ENCODE measurements around the gene CBLB.
A peak's percentile ranks its signal among the peaks of the same experiment; 100 is the strongest.

The CBLB gene

DNA sequence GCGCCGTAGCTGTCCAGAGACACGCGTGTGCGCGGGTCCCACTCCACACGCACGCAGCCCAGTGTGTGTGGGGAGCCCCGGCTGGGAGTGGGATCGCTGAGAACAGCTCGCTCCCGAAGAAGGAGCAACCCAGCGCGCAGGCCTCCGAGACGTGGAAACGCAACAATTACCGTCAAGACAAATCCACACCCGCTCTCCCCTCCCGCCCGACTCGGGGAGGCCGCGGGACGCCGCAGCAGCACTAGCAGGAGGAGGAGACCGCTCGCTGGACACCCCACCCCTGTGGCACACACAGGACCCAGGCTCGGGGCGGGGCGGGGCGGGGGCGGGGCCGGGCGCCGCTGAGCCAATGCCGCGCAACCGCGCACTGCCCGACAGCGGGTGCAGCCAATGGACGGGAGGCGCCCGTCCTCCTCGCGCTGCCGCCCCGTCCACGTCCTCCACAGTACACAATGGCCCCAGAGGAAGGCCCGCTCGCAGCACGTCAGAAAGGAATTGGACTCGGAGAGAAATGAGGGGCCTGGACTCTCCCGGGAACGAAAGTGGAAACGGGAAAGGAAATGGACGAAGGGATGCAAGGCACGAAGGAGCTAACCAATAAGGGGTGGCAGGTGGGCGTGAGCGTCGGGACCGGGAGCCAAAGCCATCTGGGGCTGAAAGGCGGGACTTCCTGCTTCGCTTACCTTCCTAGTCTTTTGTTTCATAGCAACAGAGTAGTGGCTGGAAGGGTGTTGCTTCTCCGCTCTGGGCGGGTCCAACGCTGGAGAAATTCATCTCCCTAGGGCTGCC is at the start of gene CBLB:
Gene CBLB (minus strand): TSS at position 271 of the 789 bp plus-strand sequence. CDS start 1,435 bp downstream, outside the sequence.
- DNase-seq: peak; percentile 97

DNA sequence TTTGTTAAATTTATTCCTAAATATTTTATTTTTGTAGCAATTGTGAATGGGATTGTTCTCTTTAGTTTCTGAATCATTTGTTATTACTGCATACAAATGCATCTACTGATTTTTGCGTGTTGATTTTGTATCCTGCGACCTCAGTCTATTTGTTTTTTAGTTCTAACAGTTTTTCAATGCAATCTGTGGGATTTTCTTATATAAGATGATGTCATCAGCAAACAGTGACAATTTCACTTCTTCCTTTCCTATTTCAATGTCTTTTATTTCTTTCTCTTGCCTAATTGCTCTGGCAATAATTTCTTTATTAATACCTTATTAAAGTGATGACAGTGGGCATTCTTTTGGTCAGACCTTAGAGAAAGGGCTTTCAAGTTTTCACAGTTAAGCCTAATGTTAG is 48.0 kb upstream of the CBLB start:
- no peak for DNase-seq

DNA sequence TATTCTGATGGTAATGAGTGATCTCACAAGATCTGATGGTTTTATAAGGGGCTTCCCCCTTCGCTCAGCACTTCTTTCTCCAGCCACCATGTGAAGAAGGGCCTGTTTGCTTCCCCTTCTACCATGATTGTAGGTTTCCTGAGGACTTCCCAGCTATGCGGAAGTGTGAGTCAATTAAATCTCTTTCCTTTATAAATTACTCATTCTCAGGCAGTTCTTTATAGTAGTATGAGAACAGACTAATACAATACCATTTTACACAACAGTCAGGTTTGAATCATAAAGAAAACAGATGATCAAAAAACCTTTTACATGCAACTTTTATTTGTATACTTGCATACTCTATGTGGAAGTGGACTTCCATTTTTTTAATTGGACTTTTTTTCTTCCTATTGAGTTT is 46.7 kb upstream of the CBLB start:
- DNase-seq: no peak

DNA sequence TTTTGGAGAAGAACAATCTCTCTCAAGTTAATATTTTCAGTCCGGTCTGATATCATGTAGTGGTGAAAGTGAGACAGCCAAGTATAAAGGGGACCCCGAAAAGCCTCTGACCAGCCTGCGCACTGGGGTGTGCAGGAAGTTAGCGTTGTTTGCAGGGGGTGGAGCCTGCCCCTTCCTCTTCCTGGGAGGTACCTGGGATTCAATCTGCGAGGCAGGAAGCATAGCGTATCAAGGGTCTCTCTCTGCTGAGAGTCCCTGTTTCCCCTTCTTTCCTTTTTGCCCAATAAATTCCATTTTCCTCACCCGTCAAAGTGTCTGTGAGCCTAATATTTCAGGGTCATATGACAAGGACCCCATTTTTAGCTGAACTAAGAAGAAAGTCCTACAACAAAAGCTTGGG is 44.8 kb upstream of the CBLB start:
- DNase-seq: no peak

DNA sequence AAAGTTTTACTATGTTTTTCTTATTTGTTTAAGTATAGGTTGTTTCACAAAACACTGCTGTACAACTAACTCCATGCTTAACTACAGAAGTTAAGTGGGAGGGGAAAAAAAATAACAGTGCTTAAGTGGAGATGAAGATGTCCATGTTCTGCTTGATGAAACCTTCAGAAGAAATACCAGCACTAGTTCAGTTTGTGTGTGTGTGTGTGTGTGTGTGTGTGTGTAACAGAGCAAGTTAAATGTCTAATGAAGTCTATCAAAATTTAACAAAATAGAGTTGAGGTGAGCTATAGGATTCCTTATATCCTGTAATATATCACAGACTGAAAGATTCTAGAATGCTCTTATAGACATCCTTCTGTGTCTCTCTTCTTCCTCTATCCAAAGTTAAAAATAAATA is 44.1 kb upstream of the CBLB start:
- DNase-seq: no peak

DNA sequence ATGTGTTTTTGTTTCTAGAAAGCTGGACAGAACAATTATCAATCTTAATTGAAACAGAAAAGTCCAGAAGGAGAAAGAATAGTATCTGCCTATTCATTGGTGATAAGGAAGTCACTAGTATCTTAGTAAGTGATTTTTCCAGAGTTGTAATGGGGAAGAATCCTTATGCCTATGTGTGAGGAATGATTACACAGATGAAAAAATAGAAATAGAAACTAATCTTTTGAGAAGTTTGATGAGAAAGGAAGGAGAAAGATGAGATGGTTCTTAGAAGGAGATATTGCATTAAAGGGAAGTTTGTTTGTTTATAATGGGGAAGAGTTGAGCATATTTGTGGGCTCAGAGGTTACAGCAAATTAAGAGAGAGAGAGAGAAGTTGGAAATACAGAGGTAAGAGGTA is 42.7 kb upstream of the CBLB start:
- DNase-seq: no peak

DNA sequence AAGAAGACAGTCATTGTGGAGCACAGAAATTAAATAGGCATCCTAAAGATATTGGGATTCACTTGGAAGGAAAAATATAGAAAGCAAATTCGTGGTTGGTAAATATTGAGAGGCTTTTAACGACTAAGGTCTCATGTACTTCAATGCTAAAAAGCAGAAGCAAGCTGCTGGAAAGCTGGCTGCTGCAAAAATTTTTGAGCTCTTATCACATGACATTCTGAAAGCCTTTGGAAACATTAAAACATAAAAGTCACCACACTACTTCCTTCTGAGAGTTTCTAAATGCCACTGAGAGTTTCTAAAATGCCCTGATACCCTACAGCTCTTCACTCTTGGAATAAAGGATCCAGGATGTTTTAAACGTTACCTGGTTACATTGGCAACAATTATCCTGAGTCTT is 39.0 kb upstream of the CBLB start:
- no peak for DNase-seq

DNA sequence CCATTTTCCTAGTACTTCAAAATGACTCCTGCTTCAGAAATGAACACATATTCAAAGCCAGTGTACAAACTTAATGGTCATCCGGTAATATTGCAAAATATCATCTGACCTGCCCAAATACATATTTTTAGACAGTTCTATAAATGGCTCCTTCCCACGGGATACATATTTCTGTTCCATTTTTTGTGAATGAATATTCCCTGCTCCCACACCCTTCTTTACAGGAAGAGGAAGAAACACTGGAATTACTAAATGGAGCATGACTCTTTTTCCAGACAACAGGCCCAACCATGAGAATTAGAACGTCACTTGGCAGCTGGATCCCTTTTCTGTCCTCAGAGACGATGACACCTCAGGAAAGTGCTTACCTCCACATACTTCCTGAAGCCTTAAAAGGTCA is 38.0 kb upstream of the CBLB start:
- DNase-seq: no peak

DNA sequence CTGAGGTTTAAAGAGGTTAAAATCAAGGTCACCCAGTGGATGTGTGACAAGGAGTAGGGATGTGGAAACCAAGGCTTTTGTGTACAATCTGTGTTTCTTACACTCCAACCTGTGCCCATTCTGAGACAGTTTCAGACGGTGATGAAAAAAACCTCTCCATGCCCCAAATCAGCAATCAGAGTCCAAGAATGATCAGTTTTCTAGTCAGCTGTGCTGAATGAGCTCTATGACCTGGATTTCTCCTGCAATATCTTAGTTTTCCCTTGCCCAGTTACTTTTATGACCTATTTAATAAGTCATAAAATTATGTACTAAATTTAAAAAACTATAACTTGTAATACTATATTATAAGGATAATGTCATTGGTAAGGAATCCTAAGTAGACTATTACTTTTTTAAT is 37.5 kb upstream of the CBLB start:
- no peak for DNase-seq

DNA sequence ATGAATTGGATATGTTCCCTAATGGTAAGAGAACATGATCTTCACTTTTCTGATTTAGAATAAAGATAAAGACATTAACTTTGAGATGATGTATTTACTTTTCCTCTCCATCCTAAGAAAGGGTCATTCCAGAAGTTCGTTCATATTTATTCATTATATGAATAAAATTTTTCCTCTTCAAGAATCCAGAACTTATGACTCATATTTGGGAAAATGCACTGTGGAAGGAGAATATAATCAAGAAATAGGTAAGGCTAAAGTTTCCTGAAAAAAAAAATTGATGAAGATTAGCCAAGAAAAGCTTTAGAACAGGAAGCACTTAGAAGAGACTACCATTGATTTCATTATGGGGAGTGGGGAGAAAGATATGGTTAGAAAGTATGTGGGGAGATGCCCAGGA is 36.5 kb upstream of the CBLB start:
- no peak for DNase-seq

DNA sequence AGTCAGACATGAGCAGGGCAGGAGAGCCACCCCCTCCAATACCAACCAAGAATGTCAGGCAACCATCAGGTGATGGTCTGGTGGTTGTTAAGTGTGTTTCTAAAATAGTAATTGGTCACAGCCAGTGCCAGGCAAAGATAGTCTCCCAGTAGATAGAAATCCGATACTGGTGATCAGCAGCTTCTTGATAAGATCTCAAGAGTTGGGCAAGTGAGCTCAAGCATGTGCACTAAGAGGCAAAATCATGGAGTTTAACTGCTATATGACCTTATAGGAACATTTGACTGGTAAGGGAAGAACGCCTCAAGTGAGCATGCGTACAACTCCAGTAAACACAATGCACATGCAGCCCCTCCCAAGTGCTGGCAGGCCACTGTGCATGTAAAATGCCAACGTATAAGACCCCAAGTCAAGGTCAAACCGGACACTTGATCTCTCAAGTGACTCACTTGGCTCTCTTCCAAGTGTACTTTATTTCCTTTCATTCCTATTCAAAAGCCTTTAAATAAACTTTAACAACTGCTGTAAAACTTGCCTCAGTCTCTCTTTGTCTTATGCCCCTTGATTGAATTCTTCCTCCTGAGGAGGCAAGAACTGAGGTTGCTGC is 36.0 kb upstream of the CBLB start:
- DNase-seq: no peak

DNA sequence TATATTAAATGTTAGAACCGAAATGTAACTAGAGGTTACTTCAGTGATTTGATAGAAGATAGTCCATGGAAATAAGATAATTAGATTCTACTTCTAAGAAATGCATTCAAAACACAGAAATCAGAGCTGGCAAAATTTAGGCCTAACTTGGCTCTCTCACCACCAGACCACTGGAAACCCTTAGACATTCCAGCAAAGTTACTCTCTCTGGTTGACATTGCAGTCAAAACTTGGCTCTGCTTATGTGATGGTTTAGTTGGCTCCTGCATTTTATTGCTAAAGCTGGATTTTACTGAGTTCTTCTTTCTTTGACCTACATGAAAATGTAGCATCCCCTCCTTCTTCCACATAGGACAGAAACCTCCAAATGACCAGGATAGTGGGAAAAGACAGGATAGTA is 35.4 kb upstream of the CBLB start:
- DNase-seq: no peak

DNA sequence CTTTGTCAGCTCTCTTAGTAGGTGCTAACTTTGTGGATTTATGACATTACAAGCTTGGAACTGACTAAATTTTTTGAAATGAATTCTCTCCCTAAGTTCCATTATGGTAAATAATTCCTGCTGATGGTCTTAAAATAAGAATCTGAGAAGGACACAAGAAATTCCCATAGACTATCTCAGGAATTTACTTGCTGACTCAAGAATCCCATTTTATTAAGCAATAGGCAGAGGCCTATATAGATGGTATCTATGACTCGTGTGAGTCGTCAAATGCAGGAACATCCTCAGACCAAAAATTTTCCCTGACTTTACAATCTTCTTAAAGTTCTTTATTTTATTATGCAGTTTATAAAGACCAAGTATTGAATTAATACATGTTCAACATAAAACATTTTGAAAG is 30.7 kb upstream of the CBLB start:
- DNase-seq: no peak

DNA sequence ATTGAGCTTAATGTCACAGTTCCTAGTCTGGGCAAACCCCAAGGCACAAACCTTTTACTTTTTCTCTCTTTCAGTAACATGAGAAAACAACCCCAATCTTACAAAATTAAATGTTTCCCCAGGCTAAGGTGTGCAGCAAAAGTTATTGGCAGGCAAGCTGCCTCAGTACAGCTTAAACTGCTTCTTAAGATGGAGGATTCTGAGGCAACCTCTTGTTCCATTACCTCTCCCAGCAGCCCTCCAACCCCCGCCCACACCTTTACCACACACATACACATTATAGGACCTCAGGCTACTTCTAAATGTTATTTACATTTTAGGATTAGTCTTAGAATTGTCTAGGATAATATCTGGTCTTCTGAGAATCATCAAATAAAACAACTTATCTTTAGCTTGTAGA is 22.3 kb upstream of the CBLB start:
- no peak for DNase-seq

DNA sequence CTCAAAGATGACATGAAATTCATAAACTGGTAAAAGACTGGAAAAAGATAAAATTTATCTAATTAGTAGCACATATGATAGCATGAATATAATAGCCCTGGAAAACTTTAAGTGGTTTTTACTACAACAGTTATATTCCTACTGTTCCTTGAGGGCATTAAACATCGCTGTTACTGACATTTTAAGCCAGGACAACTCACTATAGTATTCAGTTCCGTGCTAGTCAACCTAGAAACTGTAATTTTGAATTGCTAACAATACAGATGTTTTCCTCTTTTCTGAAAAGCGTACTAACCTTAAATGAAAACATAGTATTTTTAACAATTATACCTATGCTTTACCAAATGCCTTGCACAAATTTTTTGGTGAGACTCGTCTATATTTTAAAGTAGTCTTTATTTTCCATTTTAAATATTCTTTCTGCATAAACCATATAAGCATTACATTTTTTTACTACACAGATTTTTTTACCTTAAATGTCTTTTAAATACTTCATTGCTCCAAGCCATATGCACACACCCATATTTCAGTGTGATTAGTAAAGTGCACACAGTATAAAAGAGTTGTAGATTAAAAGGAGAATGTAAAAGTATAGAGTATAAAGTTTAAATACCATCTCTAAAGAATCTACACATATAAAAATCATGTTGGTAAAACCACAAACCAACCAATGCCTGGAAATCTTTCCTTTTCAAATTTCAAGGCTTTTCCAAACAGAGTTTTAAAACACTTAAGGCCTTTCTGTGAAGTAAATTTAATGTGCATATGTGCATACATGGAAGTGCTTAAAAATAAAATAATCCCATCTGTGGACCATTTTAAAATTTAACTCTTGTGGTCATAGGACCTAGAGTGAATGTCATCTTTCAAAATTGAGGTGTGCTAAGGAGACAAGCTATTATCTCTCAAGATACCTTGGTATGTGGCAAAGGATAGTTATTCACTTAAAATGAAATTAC is 20.1 kb upstream of the CBLB start:
- no peak for DNase-seq

DNA sequence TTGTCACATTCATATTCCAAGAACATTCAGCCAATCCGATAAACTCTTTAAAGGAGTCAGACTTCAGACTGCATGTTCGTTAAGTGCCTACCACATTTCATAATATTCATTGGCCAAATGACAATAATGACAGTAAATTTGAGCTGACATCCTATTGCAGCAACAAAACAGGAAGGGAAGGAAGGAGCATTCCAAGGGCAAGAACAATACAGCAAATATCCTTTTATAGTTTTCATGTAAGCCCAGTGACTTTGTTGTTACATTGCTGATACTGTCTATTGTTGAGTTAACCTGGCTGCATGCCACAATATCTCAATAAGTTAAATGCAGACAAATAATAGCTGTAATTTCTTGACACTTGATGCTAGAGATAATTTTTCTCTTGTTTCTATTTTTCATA is 16.4 kb upstream of the CBLB start:
- DNase-seq: peak; percentile 91

DNA sequence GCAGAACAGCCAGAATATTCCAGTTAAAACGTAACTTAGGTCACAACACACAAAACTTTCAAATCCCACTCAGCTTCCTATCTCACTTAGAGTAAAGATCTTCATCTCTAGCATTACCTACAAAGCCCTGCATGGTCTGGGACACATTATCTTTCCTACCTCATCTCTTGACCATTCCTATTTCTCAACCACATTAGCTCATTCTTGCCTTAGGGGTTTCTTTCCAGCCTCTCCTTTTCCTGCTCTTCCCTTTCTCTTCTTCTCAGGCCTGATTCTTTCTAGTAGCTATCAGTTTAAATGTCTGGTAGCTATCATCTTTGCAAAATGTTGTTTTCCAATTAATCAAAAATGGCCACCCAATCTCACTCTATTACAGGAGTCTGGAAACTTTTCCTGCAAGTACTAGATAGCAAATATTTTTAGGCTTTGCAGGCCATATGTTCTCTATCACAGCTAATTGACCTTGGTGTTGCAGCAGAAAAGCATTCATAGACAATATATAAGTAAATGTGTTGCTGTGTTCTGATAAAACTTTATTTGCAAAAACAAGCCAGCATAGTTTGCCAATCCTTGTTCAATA is 15.1 kb upstream of the CBLB start:
- DNase-seq: no peak

DNA sequence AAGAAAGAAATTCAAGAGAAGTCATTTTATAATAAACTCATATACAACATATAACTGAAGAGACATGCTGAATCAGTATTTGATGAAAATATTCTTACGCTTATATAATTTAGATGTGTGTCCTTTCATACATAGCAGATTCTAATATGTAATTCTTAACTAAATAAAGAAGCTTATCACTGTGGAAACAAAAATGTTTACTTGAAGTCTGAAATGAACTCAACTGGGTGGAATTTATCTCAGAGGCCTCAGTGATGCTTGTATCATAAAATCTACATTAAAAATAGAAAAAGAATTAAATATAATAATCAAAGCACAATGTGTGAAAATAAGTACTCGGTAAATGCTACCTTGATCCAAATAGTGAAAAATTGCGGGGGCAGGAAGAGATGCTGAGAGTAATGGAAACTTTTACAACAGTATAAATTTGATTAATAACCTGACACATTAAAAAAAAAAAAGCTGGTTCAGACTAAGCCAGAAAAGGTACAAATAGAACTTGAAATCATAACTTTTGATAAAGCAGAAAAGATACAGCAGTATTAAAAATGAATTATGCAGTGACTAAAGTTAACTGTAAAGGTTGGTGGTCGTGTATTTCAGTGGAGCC is 12.0 kb upstream of the CBLB start:
- no peak for DNase-seq

DNA sequence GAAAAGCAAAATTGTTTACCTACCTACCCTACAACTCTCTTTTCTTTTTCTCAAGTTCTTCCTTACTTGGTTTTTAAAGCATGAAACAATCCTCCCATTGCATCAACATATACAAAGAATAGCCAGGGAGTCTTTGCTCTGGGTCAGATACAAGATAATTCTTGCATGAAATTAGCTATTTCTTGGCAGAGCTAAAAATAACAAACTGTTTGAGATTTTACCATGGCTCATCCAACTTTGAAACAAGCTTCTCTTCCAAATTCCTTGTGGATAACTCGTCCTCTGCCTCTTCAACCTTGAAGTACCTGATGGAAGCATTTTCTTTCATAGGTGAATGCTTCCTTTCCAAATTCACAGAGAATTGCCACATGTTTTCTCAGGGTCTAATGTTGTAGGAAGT is 9.2 kb upstream of the CBLB start:
- DNase-seq: no peak

DNA sequence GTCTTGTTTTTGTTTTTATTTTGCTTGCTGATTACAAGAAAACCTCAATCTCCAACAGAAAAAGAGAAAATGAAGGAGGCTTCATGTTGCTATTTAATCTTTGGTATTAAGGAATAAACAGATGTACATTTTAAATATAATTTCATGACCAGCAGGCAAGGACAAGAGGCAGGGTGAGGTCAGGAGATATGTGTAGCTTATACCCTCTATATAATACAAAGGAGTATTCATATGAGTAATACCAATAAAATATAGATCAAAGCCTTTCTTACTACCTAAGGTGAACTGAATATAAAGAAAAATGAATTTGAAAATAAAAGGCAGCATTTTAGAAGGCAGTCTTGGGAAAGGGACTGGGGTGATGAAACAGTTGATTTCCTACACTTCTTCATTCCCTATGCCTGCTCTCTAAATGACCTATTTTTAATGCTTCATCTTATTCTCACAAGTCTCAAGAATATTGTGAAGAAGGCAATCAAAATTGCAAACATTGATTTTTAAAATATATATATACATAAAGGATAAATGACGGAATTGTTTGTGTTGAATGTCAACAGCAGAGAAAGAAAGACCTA is 8.6 kb upstream of the CBLB start:
- DNase-seq: no peak

DNA sequence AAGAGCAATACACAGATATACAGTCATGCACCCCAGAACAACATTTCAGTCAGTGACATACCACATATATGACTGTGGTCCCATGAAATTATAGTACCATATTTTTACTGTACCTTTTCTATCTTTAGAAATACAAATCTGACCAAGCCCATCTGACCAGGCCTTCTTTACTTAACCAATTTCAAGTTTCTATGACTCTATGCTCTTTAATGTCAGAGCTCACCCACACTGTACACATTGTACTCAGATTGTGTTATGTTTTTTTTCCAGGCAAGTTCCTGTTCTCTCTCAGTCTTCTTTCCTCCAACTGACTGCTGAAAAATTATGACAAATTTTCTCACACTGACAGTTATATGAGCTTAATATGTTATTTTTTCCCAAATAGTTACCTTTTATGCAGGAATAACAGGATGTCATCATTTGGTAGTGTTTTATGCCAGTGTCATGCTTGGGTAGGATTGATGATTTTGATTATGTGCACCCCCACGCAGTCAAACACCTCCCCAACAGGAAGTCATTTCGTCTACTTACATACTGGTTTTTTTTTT is 8.0 kb upstream of the CBLB start:
- DNase-seq: no peak

Data from COR-L47 (cell line).